H1 (cell line): ENCODE measurements around the gene SPTBN5. TPM values are rescaled to one million over a fixed set of nuclear protein-coding genes. Genes with fewer than 3 reads are reported as not detected.

Experiments
- CTCF ChIA-PET: fragments of 300-600 bp; sonication (Branson Sonifier 250); formaldehyde crosslinking; loops from one replicate; lab custom pipeline; 2021; ENCODE audit not compliant: partially characterized antibody; lab: Charles Lee
- POLR2A ChIA-PET: fragments of 300-600 bp; sonication (Branson Sonifier 250); formaldehyde crosslinking; loops from one replicate; lab custom pipeline; 2021; ENCODE audit warnings: inconsistent platforms; ENCODE audit not compliant: partially characterized antibody; lab: Charles Lee
- DNase-seq, 2 experiments: peaks; one replicate each; pipeline versions ENCODE4 v3.0.0 to v3.0.0-alpha.2; 2010 to 2022; ENCODE audit warnings: low spot score in 2 of 2, low read depth in 1 of 2, mixed read lengths in 1 of 2
- FAIRE-seq: peaks from 2 replicates; lab custom pipeline; 2011; peaks lifted over from hg19 to GRCh38; lab: Jason Lieb, UNC
- H2AFZ ChIP-seq: 2 replicates; pipeline ENCODE4 v1.8.1; 2012; ENCODE audit warnings: low read length, inconsistent platforms
- H2AK5ac ChIP-seq: 2 replicates; pipeline ENCODE4 v1.6.1; 2013; ENCODE audit warnings: low read depth, low read length
- H2BK120ac ChIP-seq: replicated peaks from 2 replicates; pipeline ENCODE3; 2013; ENCODE audit warnings: low read depth, low read length, inconsistent platforms
- H2BK12ac ChIP-seq: 2 replicates; pipeline ENCODE4 v1.6.1; 2013; ENCODE audit warnings: low read depth, low read length
- H2BK15ac ChIP-seq: 2 replicates; pipeline ENCODE4 v1.6.1; 2013; ENCODE audit warnings: low read length
- H2BK20ac ChIP-seq: 2 replicates; pipeline ENCODE4 v1.6.1; 2013; ENCODE audit warnings: low read length
- H2BK5ac ChIP-seq: 2 replicates; pipeline ENCODE4 v1.6.1; 2013; ENCODE audit warnings: low read depth, low read length
- H3K14ac ChIP-seq: 2 replicates; pipeline ENCODE4 v1.6.1; 2013; ENCODE audit warnings: inconsistent platforms; ENCODE audit not compliant: insufficient read length
- H3K18ac ChIP-seq: 2 replicates; pipeline ENCODE4 v1.6.1; 2013; ENCODE audit warnings: low read length; ENCODE audit errors: extremely low read depth
- H3K23ac ChIP-seq: 2 replicates; pipeline ENCODE4 v1.6.1; 2013; ENCODE audit warnings: inconsistent platforms; ENCODE audit not compliant: insufficient read length
- H3K23me2 ChIP-seq: 2 replicates; pipeline ENCODE4 v1.6.1; 2013; ENCODE audit warnings: low read depth, low read length
- H3K27ac ChIP-seq: 2 replicates; pipeline ENCODE4 v1.6.1; 2011; ENCODE audit warnings: low read depth, low read length, inconsistent platforms
- H3K27me3 ChIP-seq, 4 experiments: replicated peaks in 1 of 4; 1 replicate in 1 of 4; 2 replicates in 3 of 4; pipeline versions ENCODE4 v1.6.1 to v1.8.1; 2011 to 2013; ENCODE audit warnings: low read length in 3 of 4, mild to moderate bottlenecking in 3 of 4, inconsistent platforms in 2 of 4, mixed read lengths in 2 of 4, moderate library complexity in 1 of 4; ENCODE audit not compliant: control insufficient read depth in 3 of 4, insufficient read depth in 3 of 4; ENCODE audit errors: extremely low read depth in 1 of 4
- H3K36me3 ChIP-seq, 4 experiments: 2 replicates each; pipeline versions ENCODE4 v1.6.1 to v1.8.1; 2011 to 2013; ENCODE audit warnings: mild to moderate bottlenecking in 4 of 4, low read length in 3 of 4, moderate library complexity in 2 of 4, control low read depth in 1 of 4, inconsistent platforms in 1 of 4; ENCODE audit not compliant: insufficient read depth in 4 of 4, control insufficient read depth in 2 of 4
- H3K4ac ChIP-seq: replicated peaks from 2 replicates; pipeline ENCODE3; 2013; ENCODE audit warnings: low read length, low read depth, mixed read lengths, inconsistent platforms; ENCODE audit not compliant: insufficient read length
- H3K4me1 ChIP-seq, 4 experiments: replicated peaks in 1 of 4; 1 replicate in 1 of 4; 2 replicates in 3 of 4; pipeline versions ENCODE4 v1.6.1 to v1.8.1; 2011 to 2013; ENCODE audit warnings: low read length in 3 of 4, inconsistent platforms in 2 of 4, mixed read lengths in 1 of 4; ENCODE audit not compliant: insufficient read depth in 4 of 4, control insufficient read depth in 3 of 4
- H3K4me2 ChIP-seq, 2 experiments: 2 replicates each; pipeline versions ENCODE4 v1.6.1 to v1.8.1; 2011 to 2013; ENCODE audit warnings: low read depth in 2 of 2, low read length in 2 of 2, control low read depth in 1 of 2, inconsistent platforms in 1 of 2, mild to moderate bottlenecking in 1 of 2; ENCODE audit not compliant: insufficient read depth in 1 of 2
- H3K4me3 ChIP-seq, 4 experiments: fragments of 200-600, 300-600 bp in 1 of 4; sonication (generic), shearing (Covaris generic), sonication (Bioruptor Twin) in 1 of 4; 2 replicates each; pipeline versions ENCODE4 v1.5.1 to v1.8.1; 2011 to 2016; ENCODE audit warnings: low read length in 4 of 4, low read depth in 3 of 4, control low read depth in 2 of 4, inconsistent platforms in 2 of 4, mild to moderate bottlenecking in 2 of 4, mixed read lengths in 1 of 4, moderate library complexity in 1 of 4; ENCODE audit not compliant: insufficient read depth in 2 of 4; ENCODE audit errors: extremely low read depth in 1 of 4
- H3K56ac ChIP-seq: replicated peaks from 2 replicates; pipeline ENCODE3; 2013; ENCODE audit warnings: low read depth, mild to moderate bottlenecking, mixed read lengths, low read length, inconsistent platforms; ENCODE audit not compliant: insufficient read length
- H3K79me1 ChIP-seq: 2 replicates; pipeline ENCODE4 v1.6.1; 2013; ENCODE audit warnings: low read depth, low read length, control low read depth
- H3K79me2 ChIP-seq, 2 experiments: 2 replicates each; pipeline versions ENCODE4 v1.6.1 to v1.8.1; 2012 to 2013; ENCODE audit warnings: low read length in 2 of 2, mild to moderate bottlenecking in 2 of 2, inconsistent platforms in 1 of 2; ENCODE audit not compliant: insufficient read depth in 2 of 2, control insufficient read depth in 1 of 2
- H3K9ac ChIP-seq, 4 experiments: replicated peaks in 1 of 4; 1 replicate in 1 of 4; 2 replicates in 3 of 4; pipeline versions ENCODE4 v1.6.1 to v1.8.1; 2011 to 2013; ENCODE audit warnings: low read depth in 3 of 4, low read length in 3 of 4, control low read depth in 2 of 4, mild to moderate bottlenecking in 2 of 4, moderate library complexity in 2 of 4, inconsistent platforms in 1 of 4; ENCODE audit errors: extremely low read depth in 1 of 4
- H3K9me3 ChIP-seq, 2 experiments: 2 replicates each; pipeline versions ENCODE4 v1.6.1 to v1.8.1; 2012 to 2013; ENCODE audit warnings: mild to moderate bottlenecking in 2 of 2, moderate library complexity in 2 of 2, control low read depth in 1 of 2, inconsistent platforms in 1 of 2, low read depth in 1 of 2, low read length in 1 of 2, mixed read lengths in 1 of 2; ENCODE audit not compliant: insufficient read depth in 2 of 2
- H4K20me1 ChIP-seq, 2 experiments: replicated peaks in 1 of 2; 2 replicates each; pipeline versions ENCODE3 to v1.8.1; 2011 to 2013; ENCODE audit warnings: inconsistent platforms in 2 of 2, low read length in 2 of 2, mild to moderate bottlenecking in 1 of 2; ENCODE audit not compliant: insufficient read depth in 2 of 2, control insufficient read depth in 1 of 2
- H4K5ac ChIP-seq: 2 replicates; pipeline ENCODE4 v1.6.1; 2013; ENCODE audit warnings: low read length, low read depth, mixed read lengths, inconsistent platforms; ENCODE audit not compliant: insufficient read length
- H4K8ac ChIP-seq: 2 replicates; pipeline ENCODE4 v1.8.0; 2013; ENCODE audit warnings: mild to moderate bottlenecking, moderate library complexity, low read length, inconsistent platforms; ENCODE audit not compliant: insufficient read depth; ENCODE audit errors: extremely low read depth
- H4K91ac ChIP-seq: replicated peaks from 2 replicates; pipeline ENCODE3; 2013; ENCODE audit warnings: low read length, mixed read lengths, inconsistent platforms; ENCODE audit not compliant: insufficient read length
- ASH2L ChIP-seq: fragments of 200-600, 300-600 bp; sonication (generic); IDR thresholded peaks from one replicate; pipeline ENCODE4 v1.7.1; 2017; ENCODE audit warnings: low read length
- ATF2 ChIP-seq: IDR thresholded peaks from 2 replicates; pipeline ENCODE4 v1.6.1; 2012; ENCODE audit warnings: low read length, inconsistent platforms
- BCL11A ChIP-seq, 2 experiments: IDR thresholded peaks; one replicate each; pipeline ENCODE4 v1.6.1; 2011; ENCODE audit warnings: low read depth in 2 of 2, low read length in 2 of 2, mild to moderate bottlenecking in 2 of 2
- POU5F1 ChIP-seq: IDR thresholded peaks from 2 replicates; pipeline ENCODE4 v1.6.1; 2011; ENCODE audit warnings: low read depth, mild to moderate bottlenecking, low read length, moderate library complexity
- RAD21 ChIP-seq, 2 experiments: IDR thresholded peaks in 1 of 2; conservative IDR thresholded peaks in 1 of 2; 2 replicates each; pipeline ENCODE4 v1.6.1; 2011; ENCODE audit warnings: low read depth in 2 of 2, low read length in 2 of 2, improper control_type of control experiment in 1 of 2, inconsistent platforms in 1 of 2, mild to moderate bottlenecking in 1 of 2, moderate library complexity in 1 of 2
- RFX5 ChIP-seq: IDR thresholded peaks from 2 replicates; pipeline ENCODE4 v1.6.1; 2011; ENCODE audit warnings: low read depth, low read length, improper control_type of control experiment, borderline replicate concordance
- SIRT6 ChIP-seq: IDR thresholded peaks from one replicate; pipeline ENCODE4 v1.7.1; 2012; ENCODE audit warnings: low read length, inconsistent platforms
- TEAD4 ChIP-seq: IDR thresholded peaks from 2 replicates; pipeline ENCODE4 v1.6.1; 2012; ENCODE audit warnings: low read depth, low read length, inconsistent platforms, mixed read lengths
- ZNF274 ChIP-seq: IDR thresholded peaks from 2 replicates; pipeline ENCODE4 v1.7.0; 2012; ENCODE audit warnings: low read length, borderline replicate concordance; ENCODE audit errors: extremely low read depth
- WGBS, 2 experiments: shearing (Covaris generic) in 1 of 2; methylation state at CpG; one replicate each; pipeline versions ENCODE4 v1.1.6 to v1.1.7; 2013 to 2015; ENCODE audit warnings: low lambda C conversion rate in 2 of 2, mixed read lengths in 2 of 2, inconsistent platforms in 1 of 2, low coverage in 1 of 2, missing lambda C conversion rate in 1 of 2; ENCODE audit not compliant: insufficient replicate concordance in 2 of 2, insufficient coverage in 1 of 2, insufficient read length in 1 of 2; ENCODE audit errors: extremely low coverage in 1 of 2, missing lambda C conversion rate in 1 of 2; 5-methylcytosine and 5-hydroxymethylcytosine counted together
- polyA plus RNA-seq, 7 experiments: library from polyadenylated mRNA; depleted of rRNA in 3 of 7; stranded (reverse) in 5 of 7; unstranded in 2 of 7; fragments of >200 nt in 5 of 7; fragments of 200-250 nt in 2 of 7; gene quantifications; 1 replicate in 5 of 7; 2 replicates in 1 of 7; 4 replicates in 1 of 7; pipeline versions ENCODE4 v1.2.1 to v1.2.3, GENCODE V29; 2011 to 2013; ENCODE audit warnings: missing spikeins in 2 of 7, mixed read lengths in 2 of 7
- total RNA-seq: library from RNA; stranded (reverse); fragmentation: NEBNext Ultra II Directional; extraction: Animal tissue kit (Norgen Biotek cat#: 25700); gene quantifications from 2 replicates; pipeline ENCODE4 v1.2.1, GENCODE V29; 2021

The SPTBN5 gene
- total and polyA plus RNA-seq, 2 of the 8 experiments (the other 6 are each of a cell fraction or from before 2014, with no cell fraction given): 0.32 to 0.84 TPM

GRCh38 chr15:41891226-41891625 is 2.6 kb downstream of the SPTBN5 start:
- POLR2A ChIA-PET: interaction anchor here (1.3 kb wide), 1 partner anchor 40 kb away, joined by 3 read pairs; no protein-coding TSS in a partner anchor
- CTCF ChIA-PET: interaction anchor here (0.6 to 4.3 kb wide), 5 partner anchors 13 to 118 kb away, joined by 3 to 29 read pairs (median 5); partner anchors contain the start of gene MAPKBP1

More at GRCh38 chr15:41891226-41891625, 2.6 kb downstream of the SPTBN5 start:
- no peak overlapping the region for H3K56ac ChIP-seq
- no peak overlapping the region for H3K18ac ChIP-seq
- no peak overlapping the region for H2AFZ ChIP-seq
- H2BK12ac ChIP-seq: no peak overlapping the region
- no peak overlapping the region for H2BK15ac ChIP-seq
- TF ChIP-seq POU5F1 (no peak), RAD21 (IDR thresholded peaks at IDR 0.05 in 1 of 2, conservative IDR thresholded peaks at IDR 0.05 in 1 of 2; ENCODE audit: low read depth in 2 of 2, low read length in 2 of 2) (no peak), SIRT6 (no peak), ATF2 (no peak), ZNF274 (no peak), TEAD4 (no peak), BCL11A (IDR thresholded peaks at IDR 0.05; ENCODE audit: low read depth in 2 of 2, low read length in 2 of 2) (no peak), ASH2L (no peak), RFX5 (no peak)
- no peak for FAIRE-seq
- H3K36me3 ChIP-seq: no peaks in the 10 kb centered on the region
- H3K14ac ChIP-seq: no peak overlapping the region
- 87% methylated on average over 6 of the region's 6 CpGs; no CpG with 5 or more reads in 1 of the 2 experiments for WGBS, 2 experiments
- H3K79me2 ChIP-seq: no peaks in the 10 kb centered on the region
- no peak overlapping the region for H3K27ac ChIP-seq
- no peak overlapping the region for H3K4ac ChIP-seq
- no peaks in the 10 kb centered on the region; a peak in 1 of 7 replicates for H3K27me3 ChIP-seq
- no peak overlapping the region for H3K23ac ChIP-seq
- DNase-seq: no peak
- no peak overlapping the region for H4K5ac ChIP-seq
- no peaks in the 10 kb centered on the region for H3K23me2 ChIP-seq
- H2BK120ac ChIP-seq: no peak overlapping the region
- H2AK5ac ChIP-seq: no peak overlapping the region
- peaks cover 0 to 2% (median 0%) of the 10 kb centered on the region in 4 experiments; a peak in 3 of 7 replicates for H3K4me1 ChIP-seq
- no peak overlapping the region for H3K9ac ChIP-seq
- H2BK20ac ChIP-seq: no peak overlapping the region
- H3K4me3 ChIP-seq: no peak overlapping the region
- H4K8ac ChIP-seq: no peak overlapping the region
- H4K91ac ChIP-seq: no peak overlapping the region
- no peaks in the 10 kb centered on the region for H3K79me1 ChIP-seq
- no peaks in the 10 kb centered on the region for H3K9me3 ChIP-seq
- no peaks in the 10 kb centered on the region for H4K20me1 ChIP-seq
- no peak overlapping the region for H3K4me2 ChIP-seq
- no peak overlapping the region for H2BK5ac ChIP-seq
